Measurements from ENCODE around the gene RTL10. TPM values are rescaled to one million over a fixed set of nuclear protein-coding genes. Genes with fewer than 3 reads are reported as not detected.

RTL10 gene
- total RNA-seq, 1 donor from 2014 or later: 29.2 TPM

DNA sequence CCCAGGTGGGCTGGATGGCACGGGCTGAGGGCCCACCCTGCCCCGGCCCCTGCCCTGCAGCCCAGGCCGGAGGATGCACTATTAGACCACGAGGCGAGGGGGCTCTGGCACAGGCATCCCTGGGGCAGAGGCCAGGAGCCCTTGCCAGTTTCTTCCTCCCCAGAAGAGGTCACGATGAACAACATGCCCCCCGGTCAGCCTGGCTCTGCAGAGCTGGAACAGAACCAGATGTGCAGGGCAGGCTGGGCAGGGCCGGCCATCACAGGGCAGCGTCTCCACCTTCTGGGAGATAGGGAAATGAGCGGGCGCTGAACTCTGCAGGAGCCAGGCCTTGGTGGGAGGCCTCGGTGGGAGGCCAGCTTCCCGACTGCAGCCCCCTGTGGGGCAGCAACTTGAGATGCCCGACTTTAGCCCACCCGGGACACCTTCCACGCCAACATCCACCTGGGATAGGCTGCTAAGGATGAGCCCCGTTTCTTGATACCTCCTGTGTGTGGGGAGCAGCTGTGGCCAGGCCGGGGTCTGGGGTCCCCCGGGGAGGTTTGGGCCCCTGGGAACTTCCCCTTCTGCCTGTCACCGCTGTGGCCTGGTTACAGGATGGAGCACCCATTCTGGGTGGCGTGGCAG lies 21.8 kb upstream of the RTL10 start:
- no peak for DNase-seq (ENCODE audit: low read depth, low spot score)

DNA sequence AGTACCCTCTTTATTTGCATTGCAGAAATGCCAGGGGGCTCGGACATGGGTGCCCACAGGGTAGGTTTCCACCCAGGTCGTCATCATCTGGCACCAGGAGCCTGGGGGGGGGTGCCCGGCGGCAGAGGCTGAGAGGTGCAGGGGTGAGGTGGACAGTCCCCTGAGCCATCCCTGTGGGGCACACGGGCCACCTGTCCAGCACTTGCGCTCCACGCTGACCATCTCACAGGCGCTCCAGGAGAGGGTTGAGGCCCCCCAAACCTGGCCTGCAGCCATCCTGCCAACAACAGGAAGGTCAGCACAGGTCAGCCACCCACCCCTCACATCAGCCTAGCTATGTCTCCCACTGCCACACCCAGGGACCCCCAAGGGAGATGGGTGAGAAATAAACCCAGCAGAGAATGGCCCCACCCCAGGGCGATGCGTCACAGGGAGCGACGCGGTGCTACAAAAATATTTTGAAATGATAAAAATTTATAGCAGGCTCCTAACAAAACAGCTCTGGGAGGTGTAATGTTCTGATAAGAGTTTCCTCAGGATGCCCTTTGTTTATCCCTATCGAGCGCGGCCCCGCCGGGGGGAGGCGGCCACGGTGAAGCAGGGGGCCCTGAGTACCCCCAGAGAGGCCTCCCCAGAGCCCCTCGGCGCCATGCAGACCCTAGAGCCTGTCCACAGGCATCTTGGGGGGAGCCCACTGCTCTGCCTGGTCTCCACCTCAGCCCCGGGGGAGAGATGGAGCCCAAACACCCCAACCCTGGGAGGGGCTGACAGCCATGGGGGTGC lies 21.0 kb upstream of the RTL10 start:
- no peak for DNase-seq (ENCODE audit: low read depth, low spot score)

DNA sequence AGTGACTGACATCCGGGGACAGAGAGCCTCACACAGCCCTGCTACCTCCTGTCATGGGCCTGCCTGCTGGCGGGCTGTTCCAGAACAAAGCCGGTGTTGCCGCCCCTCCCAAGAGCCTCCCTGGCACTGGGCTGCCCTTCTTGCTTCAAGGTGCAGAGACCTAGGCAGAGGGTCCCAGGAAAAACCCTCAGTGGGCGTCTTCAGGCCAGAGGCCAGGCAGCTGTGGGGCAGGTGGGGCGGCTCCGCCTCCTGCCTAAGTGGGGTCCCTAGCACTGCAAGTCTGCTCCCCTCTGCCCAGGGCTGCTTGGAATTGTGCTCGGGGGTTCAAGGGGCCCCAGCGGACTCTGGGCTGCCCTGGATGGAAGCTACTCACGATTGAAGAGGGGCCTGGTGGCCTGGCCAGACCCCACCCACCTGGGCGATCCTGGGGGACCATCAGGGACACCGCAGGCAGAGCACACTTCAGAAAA lies 20.4 kb upstream of the RTL10 start:
- no peak for DNase-seq (ENCODE audit: low read depth, low spot score)

DNA sequence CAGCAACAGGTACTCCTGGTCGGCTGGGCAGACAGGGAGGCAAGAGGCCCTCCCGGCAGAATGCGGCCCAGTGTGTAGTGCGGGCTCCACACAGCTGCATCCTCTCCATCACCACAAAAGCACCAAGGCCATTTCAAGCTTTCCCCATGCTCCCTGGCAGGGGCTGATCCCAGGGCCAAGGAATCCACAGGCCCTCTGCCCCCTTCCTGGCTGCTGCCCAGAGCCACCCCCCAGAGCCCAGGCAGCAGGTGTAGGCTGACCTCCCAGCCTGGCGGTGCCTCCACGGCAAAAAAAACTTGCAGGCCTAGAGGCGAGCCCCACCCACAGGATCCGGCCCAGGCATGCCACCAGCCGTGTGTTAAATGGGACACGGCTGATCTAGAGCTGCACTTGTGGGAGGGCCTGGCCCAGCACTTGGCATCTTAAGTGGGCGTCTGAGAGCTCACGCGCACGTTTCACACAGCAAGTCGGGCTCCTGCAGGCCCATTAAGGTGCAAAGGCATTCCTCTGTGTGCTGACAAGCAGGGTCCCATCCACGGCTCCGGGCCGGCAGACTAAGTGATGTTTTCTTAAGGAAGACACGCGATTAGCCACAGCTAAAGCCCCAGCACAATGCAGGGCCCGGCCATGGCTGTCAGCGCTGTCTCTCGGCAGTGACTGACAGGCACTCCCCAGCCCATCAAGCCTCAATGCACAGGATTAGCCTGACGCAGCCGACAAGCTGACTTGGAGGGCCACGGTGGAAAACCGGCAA lies 19.8 kb upstream of the RTL10 start:
- DNase-seq (ENCODE audit: low read depth, low spot score): no peak

DNA sequence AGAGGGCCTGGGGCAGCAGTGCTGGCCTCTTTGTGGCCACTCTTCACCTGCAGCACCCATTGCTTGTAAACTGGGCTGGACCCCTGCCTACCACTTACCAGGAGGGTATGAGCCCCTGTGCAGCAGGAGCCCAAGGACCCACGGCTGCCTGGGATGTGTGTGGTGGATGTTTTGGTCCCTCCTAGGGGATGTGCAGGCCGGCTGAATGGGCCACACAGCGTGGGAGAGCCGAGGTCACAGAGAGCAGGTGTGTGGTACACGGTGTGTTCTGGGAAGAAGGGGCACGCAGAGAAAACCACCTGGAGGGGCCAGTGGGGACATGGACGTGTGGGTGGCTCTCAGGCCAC lies 19.3 kb upstream of the RTL10 start:
- DNase-seq (ENCODE audit: low read depth, low spot score): no peak

DNA sequence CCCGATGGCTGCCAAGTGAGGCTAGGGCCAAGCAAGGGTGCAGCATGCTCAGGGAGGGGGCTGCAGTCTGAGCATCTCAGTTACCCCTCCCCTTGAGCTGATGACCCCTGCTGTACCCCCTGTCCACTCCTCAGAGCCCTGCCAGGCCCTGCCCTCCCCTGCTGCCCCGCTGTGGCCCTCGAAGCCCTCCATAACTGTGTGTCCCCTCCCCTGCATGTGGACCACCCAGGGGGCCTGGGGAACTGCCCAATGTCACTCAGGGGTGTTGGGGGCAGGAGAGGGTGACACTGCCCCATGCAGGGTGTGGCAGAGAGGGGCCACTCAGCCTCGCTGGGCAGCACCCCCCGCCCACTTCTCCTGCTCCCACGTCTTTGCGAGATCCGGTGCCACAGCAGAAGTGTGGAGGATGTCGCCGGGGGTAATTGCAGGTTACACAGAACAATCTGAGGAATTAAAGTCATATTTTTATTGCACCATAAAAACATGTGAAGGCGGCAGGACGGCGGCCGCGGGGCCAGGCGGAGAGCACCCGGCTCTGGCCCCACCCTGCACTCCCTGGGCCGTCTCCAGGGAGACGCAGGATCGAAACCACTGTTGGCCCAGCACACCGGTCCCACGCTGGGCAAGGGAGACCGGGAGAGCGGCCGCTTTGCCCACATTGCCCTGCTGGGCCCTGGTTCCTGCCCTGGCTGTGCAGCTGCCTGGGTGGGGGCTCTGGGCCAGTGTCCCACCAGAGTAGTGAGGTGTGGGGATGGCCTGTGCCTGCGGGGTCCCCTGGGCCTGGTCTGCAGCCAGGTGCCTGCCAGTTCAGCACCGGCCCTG lies 18.7 kb upstream of the RTL10 start:
- DNase-seq (ENCODE audit: low read depth, low spot score): no peak

DNA sequence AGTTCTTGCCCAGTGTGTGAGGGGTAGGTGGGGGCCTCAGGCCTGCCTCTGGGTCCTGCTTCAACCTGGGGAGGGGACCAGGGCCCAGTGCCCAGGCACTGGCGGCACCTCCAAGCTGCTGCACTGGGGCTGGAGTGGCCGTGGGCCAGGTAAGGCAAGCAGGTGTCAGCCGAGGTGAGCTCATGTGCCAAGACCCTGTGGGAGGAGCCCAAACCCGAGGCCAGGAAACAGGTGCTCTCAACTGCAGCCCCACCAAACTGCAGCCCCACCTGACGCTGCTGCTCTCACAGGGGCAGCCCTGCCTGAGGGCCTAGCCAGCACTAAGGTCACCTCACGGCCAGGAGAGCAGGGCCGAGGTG lies 18.1 kb upstream of the RTL10 start:
- no peak for DNase-seq (ENCODE audit: low read depth, low spot score)

DNA sequence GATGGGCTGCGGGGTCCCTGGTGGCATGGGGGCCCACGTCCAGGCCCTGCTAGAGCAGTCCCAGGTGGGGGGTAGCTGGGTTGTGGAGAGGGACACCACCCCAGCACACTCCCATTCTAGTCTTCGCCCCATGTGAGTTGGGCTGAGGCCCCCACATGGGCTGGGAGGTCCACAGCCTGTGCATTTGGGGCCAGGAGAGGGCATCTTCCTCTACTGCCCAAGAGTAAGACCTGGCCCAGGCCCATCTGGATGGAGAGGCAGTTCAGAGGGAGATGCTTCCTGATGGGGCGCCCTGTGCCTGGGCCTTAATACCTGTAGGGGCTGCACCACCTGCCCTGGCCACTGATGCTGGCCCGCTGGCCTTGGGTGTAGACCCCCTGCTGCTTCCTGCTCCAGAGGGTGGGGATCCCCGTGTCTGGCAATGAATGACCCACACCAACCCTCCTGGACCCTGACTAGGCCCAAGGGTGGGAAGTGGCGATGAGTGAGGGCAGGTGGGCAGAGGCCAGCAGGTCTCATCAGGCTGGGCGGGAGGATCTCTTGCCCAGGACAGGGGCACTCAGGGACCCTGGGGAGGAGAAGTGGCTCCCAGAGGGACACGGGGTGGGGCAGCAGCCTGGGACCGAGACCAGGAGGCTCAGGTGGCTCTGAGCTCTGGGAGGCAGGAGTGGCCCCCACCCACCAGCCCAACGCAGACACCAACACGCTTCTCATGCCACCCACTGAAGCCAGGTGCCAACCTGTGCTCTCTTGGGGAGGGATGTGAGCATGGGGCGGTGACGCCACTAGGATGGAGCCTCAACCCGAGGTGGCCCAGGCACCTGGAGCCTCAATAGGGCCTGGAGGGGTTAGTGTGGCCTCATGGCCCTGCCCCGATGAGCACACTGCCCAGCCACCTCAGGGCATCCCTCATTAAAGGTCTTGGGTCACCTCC lies 17.4 kb upstream of the RTL10 start:
- DNase-seq (ENCODE audit: low read depth, low spot score): no peak

DNA sequence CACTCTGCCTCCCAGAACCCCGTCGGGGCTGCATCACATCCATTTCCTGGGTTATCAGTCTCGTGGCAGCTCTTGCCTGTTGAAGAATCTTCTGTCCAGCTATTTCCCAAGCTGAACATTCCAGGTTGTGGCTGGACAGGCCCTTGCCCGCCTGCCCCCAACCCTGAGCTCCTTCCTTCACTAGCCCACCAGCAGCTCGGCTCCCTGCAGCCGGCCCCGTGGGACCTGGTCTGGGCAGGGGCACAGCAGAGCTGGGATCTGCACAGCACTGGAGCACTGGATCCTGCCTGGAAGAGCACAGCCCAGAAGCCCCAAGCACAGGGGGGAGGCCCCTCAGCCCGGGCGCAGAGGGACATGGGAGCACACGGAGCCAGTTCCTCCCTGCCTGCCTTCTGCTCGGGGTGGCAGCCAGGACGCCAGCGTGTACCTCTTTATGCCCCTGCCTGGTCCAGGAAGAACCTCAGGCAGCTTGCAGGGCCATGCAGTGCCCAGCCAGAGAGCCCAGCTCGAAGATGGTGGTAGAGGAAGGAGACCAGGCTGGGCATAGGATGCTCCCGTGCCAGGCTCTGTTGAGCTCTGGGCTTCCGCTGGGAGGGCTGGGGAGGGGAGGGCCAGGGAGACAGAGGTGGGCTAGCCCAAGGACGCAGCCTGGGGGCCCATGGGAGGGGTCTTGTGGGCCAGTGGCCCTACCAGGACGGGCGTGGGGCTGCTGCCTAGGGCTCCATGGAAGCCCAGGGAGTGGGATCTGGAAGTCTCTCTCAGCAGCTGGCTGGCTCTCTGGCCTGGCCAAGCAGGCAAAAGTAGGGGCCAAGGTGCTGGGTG lies 16.6 kb upstream of the RTL10 start:
- no peak for DNase-seq (ENCODE audit: low read depth, low spot score)

DNA sequence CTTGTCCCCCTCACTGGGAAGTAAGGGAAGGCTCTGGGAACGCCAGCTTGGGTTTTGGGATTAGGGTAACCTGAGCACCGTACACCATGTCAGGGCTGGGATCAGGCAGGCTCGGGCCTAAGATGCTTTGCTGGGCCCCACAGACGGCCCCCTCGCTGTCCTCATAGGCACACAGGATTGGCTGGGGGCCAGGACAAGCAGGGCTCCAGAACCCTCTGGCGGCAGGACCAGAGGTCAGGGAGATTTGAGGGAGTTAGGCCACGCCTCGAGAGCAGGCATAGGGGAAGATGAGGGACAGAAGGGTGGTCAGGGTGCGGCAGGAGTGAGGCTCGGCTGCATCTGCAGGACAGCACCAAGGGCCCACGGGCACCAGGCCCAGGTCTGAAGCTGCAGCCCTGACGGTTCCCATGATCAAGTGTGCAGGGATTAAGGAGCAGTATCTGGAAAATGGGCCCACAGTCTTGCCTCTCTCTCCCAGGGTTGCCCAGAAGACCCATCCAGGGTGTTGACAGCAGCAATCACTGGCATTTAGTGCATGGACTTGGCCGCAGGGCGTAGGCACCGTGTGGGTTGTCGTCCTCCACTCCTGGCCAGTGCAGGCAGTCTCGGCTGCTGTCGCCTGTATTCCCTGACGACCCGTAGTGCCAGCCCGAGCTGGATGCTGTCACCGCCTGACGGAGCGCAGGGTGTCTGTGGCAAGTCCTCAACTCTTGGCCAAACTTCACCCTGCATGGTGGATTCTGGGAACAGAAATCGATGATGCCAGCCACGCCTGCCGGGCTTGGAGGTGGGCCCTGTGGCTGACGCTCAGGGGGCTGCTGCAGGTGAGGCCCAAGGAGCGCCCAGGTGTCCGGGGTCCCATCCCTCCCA lies 15.7 kb upstream of the RTL10 start:
- DNase-seq (ENCODE audit: low read depth, low spot score): no peak

DNA sequence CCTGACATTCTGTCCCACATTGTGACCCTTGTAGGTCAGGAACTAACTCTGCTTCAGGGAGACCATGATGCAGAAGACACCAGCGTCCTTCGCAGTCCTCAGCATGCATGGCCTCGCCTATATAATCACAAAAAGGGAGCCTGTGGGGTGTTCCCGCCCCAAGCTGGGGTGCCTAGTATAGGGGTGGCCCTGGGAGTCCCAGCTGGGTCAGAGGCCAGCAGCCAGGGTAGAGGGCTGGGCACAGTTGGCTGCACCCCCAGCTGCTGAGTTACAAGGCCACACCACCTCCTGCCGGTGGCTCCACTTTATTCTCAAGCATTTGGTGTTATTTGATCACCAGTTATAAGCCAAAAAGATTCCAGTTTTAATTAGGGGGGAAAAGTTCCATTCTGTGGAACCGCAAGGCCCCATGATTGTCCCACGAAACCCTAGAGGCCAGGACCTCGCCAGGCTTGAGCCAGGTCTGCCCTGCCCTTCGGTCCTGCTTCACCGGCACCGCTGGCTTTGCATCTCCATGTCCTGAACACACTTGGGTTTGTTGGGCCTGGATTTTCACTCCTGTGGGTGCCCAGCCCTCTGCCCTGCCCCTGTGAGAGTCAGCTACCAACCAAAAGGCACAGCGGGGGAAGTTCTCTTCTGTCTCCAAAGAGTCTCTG lies 15.0 kb upstream of the RTL10 start:
- DNase-seq (ENCODE audit: low read depth, low spot score): no peak

DNA sequence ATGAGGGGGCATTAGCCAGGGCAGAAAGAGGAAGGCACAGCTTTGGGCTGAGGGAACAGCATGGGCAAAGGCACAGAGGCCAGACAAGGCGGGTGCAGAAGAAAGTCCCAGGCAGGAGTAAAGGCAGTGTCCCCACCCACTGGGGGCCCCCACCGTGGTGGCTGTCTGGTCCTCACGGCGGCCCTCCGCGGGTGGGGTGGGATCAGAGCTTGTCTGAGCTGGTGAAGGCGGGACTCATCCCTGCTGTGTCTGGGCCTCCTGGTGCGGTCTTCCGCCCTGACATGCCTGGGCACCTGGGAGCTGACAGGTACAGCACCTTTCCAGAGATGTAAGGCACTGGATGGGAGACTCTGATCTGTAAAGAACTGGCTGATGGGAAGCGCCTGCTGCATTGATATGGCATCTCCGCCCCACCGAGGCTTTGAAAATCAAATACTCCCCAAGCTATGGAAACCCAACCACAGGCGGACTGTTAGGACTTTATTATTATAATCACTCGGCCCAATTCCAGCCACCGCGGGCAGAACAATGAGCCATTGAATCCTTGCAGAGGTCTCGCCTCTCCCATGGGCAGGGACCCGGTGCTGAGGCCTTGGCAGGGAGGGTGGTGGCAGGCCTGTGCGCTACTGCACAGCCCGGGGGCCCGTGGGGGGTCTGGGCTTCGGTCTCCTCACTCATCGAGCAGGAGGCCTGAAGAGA lies 14.2 kb upstream of the RTL10 start:
- DNase-seq (ENCODE audit: low read depth, low spot score): no peak

DNA sequence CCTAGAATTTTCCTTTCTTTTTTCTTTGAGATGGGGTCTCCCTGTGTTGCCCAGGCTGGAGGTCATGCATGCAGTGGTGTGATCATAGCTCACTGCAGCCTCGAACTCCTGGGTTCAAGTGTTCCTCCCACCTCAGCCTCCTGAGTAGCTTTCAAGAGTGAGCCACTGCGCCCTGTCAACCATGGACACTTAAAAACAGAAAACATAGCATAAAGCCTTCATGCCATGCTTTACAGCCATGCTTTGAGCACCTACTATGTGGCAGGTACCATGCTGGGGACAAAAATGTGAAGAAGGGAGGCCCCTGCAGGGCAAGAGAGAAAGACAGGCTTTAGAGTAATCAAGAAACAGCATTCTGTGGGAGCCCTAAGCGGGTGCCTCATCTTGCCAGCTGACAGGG lies 13.7 kb upstream of the RTL10 start:
- DNase-seq (ENCODE audit: low read depth, low spot score): no peak

DNA sequence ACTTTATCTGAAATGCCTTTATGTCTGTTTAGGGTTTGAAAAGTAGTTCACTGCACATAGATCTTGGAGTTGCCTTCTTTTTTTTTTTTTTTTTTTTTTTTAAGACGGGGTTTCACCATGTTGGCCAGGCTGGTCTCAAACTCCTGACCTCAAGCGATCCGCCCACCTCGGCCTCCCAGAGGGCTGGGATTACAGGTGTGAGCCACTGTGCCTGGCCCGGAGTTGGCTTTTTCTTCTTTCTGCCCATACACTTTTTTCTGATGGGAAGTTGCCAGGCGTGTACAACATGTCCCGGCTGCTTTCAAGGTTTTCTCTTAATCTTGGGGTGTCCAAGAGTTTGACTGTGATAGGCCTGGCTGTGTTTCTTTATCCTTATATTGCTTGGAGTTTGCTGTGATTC lies 12.9 kb upstream of the RTL10 start:
- DNase-seq (ENCODE audit: low read depth, low spot score): no peak

DNA sequence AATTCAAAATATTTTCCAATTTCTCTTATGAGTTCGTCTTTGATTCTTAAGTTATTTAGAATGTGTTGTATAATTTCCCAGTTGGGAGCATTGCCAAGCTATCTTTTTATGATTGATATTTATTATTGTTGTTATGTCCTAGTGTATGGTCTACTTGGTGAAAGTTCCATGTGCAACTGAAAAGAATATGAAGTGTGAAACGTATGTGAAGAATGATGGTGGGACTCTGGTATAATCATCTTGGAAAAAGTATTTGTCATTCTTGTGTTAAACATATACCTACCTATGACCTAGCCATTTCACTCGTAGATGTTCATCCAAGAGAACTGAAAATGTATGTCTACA lies 12.0 kb upstream of the RTL10 start:
- DNase-seq (ENCODE audit: low read depth, low spot score): no peak

DNA sequence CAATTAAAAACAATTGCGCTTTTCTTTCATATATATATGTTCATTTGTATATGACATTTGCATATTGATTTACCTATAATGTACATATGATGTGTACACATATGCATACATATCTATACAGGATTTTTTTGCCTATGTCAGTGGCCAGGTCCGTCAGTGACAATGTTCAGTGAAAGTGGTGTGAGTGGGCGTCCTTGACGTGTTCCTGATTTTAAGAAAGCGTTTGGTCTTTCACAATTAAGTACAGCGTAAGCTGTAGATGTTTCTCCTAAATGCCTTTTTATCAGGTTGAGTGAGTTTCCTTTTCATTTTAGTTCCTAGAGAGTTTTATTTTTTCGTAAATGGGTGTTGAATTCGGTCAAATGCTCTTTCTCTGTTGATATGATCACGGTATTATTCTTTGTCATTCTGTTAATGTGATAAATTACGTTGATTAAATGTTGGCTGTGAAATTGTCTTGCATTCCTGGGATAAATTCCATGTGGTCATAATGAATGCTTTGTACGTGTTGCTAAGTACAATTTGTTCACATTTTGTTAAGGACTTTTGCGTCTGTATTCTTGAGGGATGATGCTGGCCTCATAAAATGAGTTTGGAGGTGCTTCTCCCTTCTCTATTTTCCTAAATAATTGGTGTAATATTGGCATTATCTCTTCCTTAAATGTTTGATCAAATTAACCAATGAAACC lies 10.6 kb upstream of the RTL10 start:
- no peak for DNase-seq (ENCODE audit: low read depth, low spot score)

DNA sequence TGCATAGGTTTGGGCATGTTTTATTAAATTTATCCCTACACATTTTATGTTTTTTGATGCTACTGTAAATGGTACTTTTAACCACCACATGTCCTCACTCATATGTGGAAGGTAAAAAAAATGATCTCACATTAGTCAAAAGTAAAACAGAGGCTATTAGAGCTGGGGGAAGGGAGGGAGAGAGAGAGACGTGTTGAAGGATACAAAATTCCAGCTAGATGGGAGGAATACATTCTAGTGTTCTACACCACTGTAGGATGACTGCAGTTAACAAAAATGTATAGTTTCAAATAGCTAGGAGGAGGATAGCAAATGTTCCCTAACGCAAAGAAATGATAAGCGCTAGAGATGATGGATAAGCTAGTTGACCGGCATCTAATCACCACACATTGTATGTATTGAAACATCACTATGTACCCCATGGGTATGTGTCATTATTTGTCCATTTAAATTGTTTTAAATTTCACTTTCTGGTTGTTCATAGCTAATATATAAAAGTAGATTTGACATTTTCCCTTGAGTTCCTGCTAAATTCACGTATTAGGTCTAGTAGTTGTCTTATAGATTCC lies 9.9 kb upstream of the RTL10 start:
- no peak for DNase-seq (ENCODE audit: low read depth, low spot score)
